ENCODE data around the gene TUBB4A.

TUBB4A gene

GRCh38 chr19:6459262-6460098 lies 42.6 kb downstream of the TUBB4A start, which contains the start of gene SLC25A23:
SLC25A23 (minus strand) TSS chr19:6459792; CDS start chr19:6459628, 164 bp downstream.
- H3K4ac ChIP-seq (ENCODE audit: low read length) = peak within 1 kb of the TSS; percentile 53
- H3K36me3 ChIP-seq (replicated peaks in 1 of 2; ENCODE audit: control insufficient read depth in 2 of 2, insufficient read depth in 2 of 2, low read length in 2 of 2) = peaks cover 5 to 24% of the 10 kb centered on the region in 2 donors
- H3K79me1 ChIP-seq (ENCODE audit: low read depth, low read length) = peaks cover 6% of the 10 kb centered on the region
- peak within 1 kb of the TSS; percentile 96 for H2AFZ ChIP-seq (ENCODE audit: low read length)
- peaks cover 3 to 10% of the 10 kb centered on the region in 2 donors for H3K9me3 ChIP-seq (replicated peaks in 1 of 2; ENCODE audit: control insufficient read depth in 2 of 2, insufficient read depth in 1 of 2, low read depth in 1 of 2, low read length in 2 of 2)
- peak within 1 kb of the TSS; percentile 85 for H3K23ac ChIP-seq (ENCODE audit: low read depth, low read length, poor library complexity)
- peak within 1 kb of the TSS; percentile 51 to 85 for H3K4me3 ChIP-seq (ENCODE audit: low read length in 2 of 2)
- H3K14ac ChIP-seq (ENCODE audit: low read length) = no peak within 1 kb of the TSS
- peak within 1 kb of the TSS; percentile 94 for H2BK5ac ChIP-seq (ENCODE audit: low read length)
- peak within 1 kb of the TSS; percentile 49 for H3K27ac ChIP-seq (replicated peaks; ENCODE audit: low read length)
- peak within 1 kb of the TSS; percentile 92 for H3K18ac ChIP-seq (ENCODE audit: low read length)
- H4K8ac ChIP-seq (ENCODE audit: low read depth, low read length) = no peak within 1 kb of the TSS
- peak; percentile 76 for DNase-seq (ENCODE audit: low spot score)
- peak within 1 kb of the TSS; percentile 92 for H2BK15ac ChIP-seq (ENCODE audit: low read length)
- no peak within 1 kb of the TSS for H2BK120ac ChIP-seq (ENCODE audit: low read depth, low read length)
- no peak within 1 kb of the TSS for H2BK12ac ChIP-seq (ENCODE audit: low read length)
- WGBS, 2 donors (ENCODE audit: extremely low coverage in 2 of 2, insufficient read length in 2 of 2, insufficient replicate concordance in 1 of 2) = no CpG with 5 or more reads among the region's 70 CpGs
- H2AK5ac ChIP-seq (ENCODE audit: low read depth, low read length) = peak within 1 kb of the TSS; percentile 88
- peaks cover 5 to 7% of the 10 kb centered on the region in 2 donors for H3K4me1 ChIP-seq (ENCODE audit: control insufficient read depth in 2 of 2, insufficient read depth in 1 of 2, low read depth in 1 of 2, low read length in 2 of 2)
- H3K9ac ChIP-seq (ENCODE audit: low read depth, low read length, poor library complexity) = peak within 1 kb of the TSS; percentile 84
- H3K4me2 ChIP-seq (ENCODE audit: insufficient read depth, low read length, poor library complexity, severe bottlenecking) = peak within 1 kb of the TSS; percentile 94
- no peak within 1 kb of the TSS for H4K91ac ChIP-seq (ENCODE audit: low read depth, low read length, poor library complexity)
- H3K27me3 ChIP-seq (ENCODE audit: control insufficient read depth in 3 of 3, insufficient read depth in 3 of 3, low read depth in 1 of 3, low read length in 3 of 3) = peaks cover 7 to 24% (median 18%) of the 10 kb centered on the region in 3 experiments

DNA sequence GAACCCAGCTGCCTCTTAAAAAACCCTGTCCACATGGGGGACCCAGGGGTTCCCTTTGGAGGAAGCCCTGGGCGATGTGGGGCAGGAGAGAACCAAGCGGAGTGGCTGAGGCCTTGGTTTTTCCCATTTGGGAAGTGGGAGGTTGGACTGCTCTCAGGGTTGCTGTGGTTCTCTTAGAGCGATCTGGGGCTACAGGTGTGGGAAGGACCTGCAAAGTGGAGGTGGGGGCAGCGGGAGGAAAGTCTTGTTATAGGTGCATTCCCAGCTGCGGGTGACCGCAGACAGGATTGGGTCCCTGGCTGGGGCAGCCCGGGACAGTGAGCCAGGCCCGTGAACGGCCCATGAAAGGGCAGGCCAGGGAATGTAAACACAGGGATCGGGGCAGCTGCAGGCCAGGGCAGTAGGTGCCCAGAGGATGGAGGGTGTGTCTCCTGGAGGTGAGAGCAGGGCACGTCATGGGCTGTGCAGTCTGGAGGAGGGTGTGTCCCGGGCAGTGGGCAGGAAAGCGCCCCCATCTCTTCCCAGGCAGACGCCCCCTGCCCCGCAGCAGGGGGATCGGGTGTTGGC lies 43.3 kb downstream of the TUBB4A start:
- no peak overlapping the region for H3K27ac ChIP-seq (replicated peaks; ENCODE audit: low read length)
- H3K27me3 ChIP-seq (ENCODE audit: control insufficient read depth in 3 of 3, insufficient read depth in 3 of 3, low read depth in 1 of 3, low read length in 3 of 3) = peaks cover under 1 to 17% (median 11%) of the 10 kb centered on the region in 3 experiments
- H3K4ac ChIP-seq (ENCODE audit: low read length) = no peak overlapping the region
- peak overlapping the region; percentile 72 for H3K9ac ChIP-seq (ENCODE audit: low read depth, low read length, poor library complexity)
- no CpG with 5 or more reads among the region's 16 CpGs for WGBS, 2 donors (ENCODE audit: extremely low coverage in 2 of 2, insufficient read length in 2 of 2, insufficient replicate concordance in 1 of 2)
- H3K79me1 ChIP-seq (ENCODE audit: low read depth, low read length) = peaks cover 6% of the 10 kb centered on the region
- peak overlapping the region; percentile 71 for H2BK5ac ChIP-seq (ENCODE audit: low read length)
- H2BK12ac ChIP-seq (ENCODE audit: low read length) = no peak overlapping the region
- DNase-seq (ENCODE audit: low spot score) = no peak
- H2BK15ac ChIP-seq (ENCODE audit: low read length) = peak overlapping the region; percentile 39
- peak overlapping the region; percentile 51 to 85 for H3K4me3 ChIP-seq (ENCODE audit: low read length in 2 of 2)
- peak overlapping the region; percentile 94 for H3K4me2 ChIP-seq (ENCODE audit: insufficient read depth, low read length, poor library complexity, severe bottlenecking)
- peaks cover 9 to 17% of the 10 kb centered on the region in 2 donors for H3K9me3 ChIP-seq (replicated peaks in 1 of 2; ENCODE audit: control insufficient read depth in 2 of 2, insufficient read depth in 1 of 2, low read depth in 1 of 2, low read length in 2 of 2)
- peaks cover 12 to 31% of the 10 kb centered on the region in 2 donors for H3K36me3 ChIP-seq (replicated peaks in 1 of 2; ENCODE audit: control insufficient read depth in 2 of 2, insufficient read depth in 2 of 2, low read length in 2 of 2)
- peak overlapping the region; percentile 85 for H3K23ac ChIP-seq (ENCODE audit: low read depth, low read length, poor library complexity)
- peaks cover 5% of the 10 kb centered on the region in 2 donors for H3K4me1 ChIP-seq (ENCODE audit: control insufficient read depth in 2 of 2, insufficient read depth in 1 of 2, low read depth in 1 of 2, low read length in 2 of 2)
- H2AK5ac ChIP-seq (ENCODE audit: low read depth, low read length) = peak overlapping the region; percentile 88
- no peak overlapping the region for H3K14ac ChIP-seq (ENCODE audit: low read length)
- H2BK120ac ChIP-seq (ENCODE audit: low read depth, low read length) = no peak overlapping the region
- no peak overlapping the region for H4K91ac ChIP-seq (ENCODE audit: low read depth, low read length, poor library complexity)
- peak overlapping the region; percentile 76 for H3K18ac ChIP-seq (ENCODE audit: low read length)
- H2AFZ ChIP-seq (ENCODE audit: low read length) = peak overlapping the region; percentile 96
- H4K8ac ChIP-seq (ENCODE audit: low read depth, low read length) = no peak overlapping the region

DNA sequence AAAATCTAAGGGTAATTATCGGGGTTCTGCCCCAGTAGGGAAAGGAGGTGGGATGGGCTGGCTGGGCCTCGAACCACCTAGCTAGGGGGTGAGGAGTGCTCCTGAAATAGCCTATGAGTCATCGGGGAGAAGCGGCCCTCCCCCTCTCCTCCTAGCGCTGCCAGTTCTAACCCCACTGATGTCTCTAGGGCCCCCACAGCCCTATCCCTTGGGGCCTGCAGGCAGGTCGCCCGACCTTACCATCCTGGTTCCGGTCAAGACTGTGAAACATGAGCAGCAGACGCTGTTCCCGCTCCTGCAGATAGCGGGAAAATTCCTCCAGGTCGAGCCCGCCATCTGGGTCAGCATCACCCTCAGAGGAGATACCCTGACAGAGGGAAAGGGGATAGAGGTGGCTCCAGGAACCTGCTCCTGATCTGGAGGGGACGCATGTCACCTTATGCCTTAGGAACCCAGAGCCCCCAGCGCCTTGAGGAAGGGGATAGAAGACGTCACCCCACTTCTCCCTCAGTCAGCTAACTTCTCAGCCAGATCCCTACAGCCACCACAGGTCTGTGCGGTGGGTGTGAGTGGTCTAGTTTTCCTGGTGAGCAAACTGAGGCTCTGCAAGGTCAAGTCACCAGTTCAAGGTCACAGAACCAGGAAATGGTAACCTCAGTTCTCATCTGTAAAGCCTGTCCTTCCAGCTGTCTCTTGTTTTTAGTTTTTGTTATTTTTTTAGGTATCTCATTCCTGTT lies 44.0 kb downstream of the TUBB4A start:
- no CpG with 5 or more reads among the region's 17 CpGs for WGBS, 2 donors (ENCODE audit: extremely low coverage in 2 of 2, insufficient read length in 2 of 2, insufficient replicate concordance in 1 of 2)
- H3K4me2 ChIP-seq (ENCODE audit: insufficient read depth, low read length, poor library complexity, severe bottlenecking) = peak overlapping the region; percentile 94
- H2BK15ac ChIP-seq (ENCODE audit: low read length) = no peak overlapping the region
- H3K27ac ChIP-seq (replicated peaks; ENCODE audit: low read length) = no peak overlapping the region
- peaks cover 5% of the 10 kb centered on the region in 2 donors for H3K4me1 ChIP-seq (ENCODE audit: control insufficient read depth in 2 of 2, insufficient read depth in 1 of 2, low read depth in 1 of 2, low read length in 2 of 2)
- H4K91ac ChIP-seq (ENCODE audit: low read depth, low read length, poor library complexity) = no peak overlapping the region
- no peak overlapping the region for H3K14ac ChIP-seq (ENCODE audit: low read length)
- H3K36me3 ChIP-seq (replicated peaks in 1 of 2; ENCODE audit: control insufficient read depth in 2 of 2, insufficient read depth in 2 of 2, low read length in 2 of 2) = peaks cover 13 to 37% of the 10 kb centered on the region in 2 donors
- H2BK12ac ChIP-seq (ENCODE audit: low read length) = no peak overlapping the region
- no peak overlapping the region for H3K18ac ChIP-seq (ENCODE audit: low read length)
- H3K9ac ChIP-seq (ENCODE audit: low read depth, low read length, poor library complexity) = no peak overlapping the region
- H3K9me3 ChIP-seq (replicated peaks in 1 of 2; ENCODE audit: control insufficient read depth in 2 of 2, insufficient read depth in 1 of 2, low read depth in 1 of 2, low read length in 2 of 2) = peaks cover 12 to 22% of the 10 kb centered on the region in 2 donors
- no peak overlapping the region for H3K23ac ChIP-seq (ENCODE audit: low read depth, low read length, poor library complexity)
- no peak overlapping the region for H3K4ac ChIP-seq (ENCODE audit: low read length)
- H2AK5ac ChIP-seq (ENCODE audit: low read depth, low read length) = no peak overlapping the region
- H3K79me1 ChIP-seq (ENCODE audit: low read depth, low read length) = peaks cover 6% of the 10 kb centered on the region
- H2AFZ ChIP-seq (ENCODE audit: low read length) = no peak overlapping the region
- H2BK120ac ChIP-seq (ENCODE audit: low read depth, low read length) = no peak overlapping the region
- H3K4me3 ChIP-seq (ENCODE audit: low read length in 2 of 2) = peak overlapping the region in 1 of 2 donors; percentile 51
- DNase-seq (ENCODE audit: low spot score) = no peak
- peaks cover 0 to 11% (median 7%) of the 10 kb centered on the region in 3 experiments for H3K27me3 ChIP-seq (ENCODE audit: control insufficient read depth in 3 of 3, insufficient read depth in 3 of 3, low read depth in 1 of 3, low read length in 3 of 3)
- H4K8ac ChIP-seq (ENCODE audit: low read depth, low read length) = no peak overlapping the region
- H2BK5ac ChIP-seq (ENCODE audit: low read length) = peak overlapping the region; percentile 71
